ENCODE results near the gene SDC4.

Gene SDC4

DNA sequence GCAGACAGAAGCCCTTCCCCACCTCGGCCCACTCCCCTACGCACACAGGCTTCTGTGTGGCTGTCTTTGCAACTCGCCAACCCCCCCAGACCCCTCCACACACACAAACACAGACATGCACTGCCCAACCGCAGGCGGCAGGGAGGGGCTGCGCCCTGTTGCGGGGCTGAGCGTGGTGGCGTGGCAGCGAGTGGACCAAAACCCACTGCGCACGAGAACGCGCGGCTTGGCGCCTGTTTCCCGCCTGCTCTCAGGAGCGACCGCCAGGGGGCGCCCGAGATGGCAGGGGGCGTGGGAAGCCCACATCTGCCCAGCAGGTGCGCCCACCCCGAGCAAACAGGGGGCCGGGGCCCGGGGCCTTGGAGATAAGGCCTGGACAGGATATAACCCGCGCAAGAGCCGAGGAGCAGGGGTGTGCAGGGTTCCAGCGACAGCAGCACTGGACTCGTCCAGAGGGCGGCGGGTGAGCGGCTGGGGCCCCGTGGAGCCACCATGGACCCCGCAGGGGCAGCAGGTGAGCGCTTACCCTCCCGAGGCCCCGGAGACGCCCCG is 41.7 kb downstream of the SDC4 start, which contains the start of gene RBPJL:
Gene RBPJL (plus strand): TSS at position 410 of the 552 bp plus-strand sequence. CDS start 83 bp downstream, at position 493.
- Histone ChIP-seq H4K20me1 (ENCODE audit: insufficient read depth, low read length, poor library complexity, severe bottlenecking) (no peaks in the 10 kb centered on the region), H3F3A (ENCODE audit: low read depth) (no peaks in the 10 kb centered on the region), H3K79me2 (ENCODE audit: insufficient read depth, low read length) (no peaks in the 10 kb centered on the region), H3K4me3 (ENCODE audit: low read length, poor library complexity, severe bottlenecking) (no peak within 1 kb of the TSS), H3K4me2 (ENCODE audit: low read depth, low read length, poor library complexity, severe bottlenecking) (no peak within 1 kb of the TSS), H3K9me3 (ENCODE audit: insufficient read depth, low read depth, low read length) (no peaks in the 10 kb centered on the region), H3K27me3 (ENCODE audit: insufficient read depth, low read length, poor library complexity, severe bottlenecking) (no peaks in the 10 kb centered on the region), H2AFZ (ENCODE audit: low read length) (no peak within 1 kb of the TSS), H3K9me2 (replicated peaks; ENCODE audit: low read depth, low read length) (no peaks in the 10 kb centered on the region), H3K36me3 (ENCODE audit: insufficient read depth, low read length) (no peaks in the 10 kb centered on the region), H3K4me1 (ENCODE audit: insufficient read depth, low read length, poor library complexity, severe bottlenecking) (no peaks in the 10 kb centered on the region), H3K9ac (ENCODE audit: low read depth, low read length, poor library complexity, severe bottlenecking) (no peak within 1 kb of the TSS)
- TF ChIP-seq EZH2phosphoT487 (IDR thresholded peaks at IDR 0.05; ENCODE audit: borderline replicate concordance): no peak
- TF ChIP-seq, protein P1, sequence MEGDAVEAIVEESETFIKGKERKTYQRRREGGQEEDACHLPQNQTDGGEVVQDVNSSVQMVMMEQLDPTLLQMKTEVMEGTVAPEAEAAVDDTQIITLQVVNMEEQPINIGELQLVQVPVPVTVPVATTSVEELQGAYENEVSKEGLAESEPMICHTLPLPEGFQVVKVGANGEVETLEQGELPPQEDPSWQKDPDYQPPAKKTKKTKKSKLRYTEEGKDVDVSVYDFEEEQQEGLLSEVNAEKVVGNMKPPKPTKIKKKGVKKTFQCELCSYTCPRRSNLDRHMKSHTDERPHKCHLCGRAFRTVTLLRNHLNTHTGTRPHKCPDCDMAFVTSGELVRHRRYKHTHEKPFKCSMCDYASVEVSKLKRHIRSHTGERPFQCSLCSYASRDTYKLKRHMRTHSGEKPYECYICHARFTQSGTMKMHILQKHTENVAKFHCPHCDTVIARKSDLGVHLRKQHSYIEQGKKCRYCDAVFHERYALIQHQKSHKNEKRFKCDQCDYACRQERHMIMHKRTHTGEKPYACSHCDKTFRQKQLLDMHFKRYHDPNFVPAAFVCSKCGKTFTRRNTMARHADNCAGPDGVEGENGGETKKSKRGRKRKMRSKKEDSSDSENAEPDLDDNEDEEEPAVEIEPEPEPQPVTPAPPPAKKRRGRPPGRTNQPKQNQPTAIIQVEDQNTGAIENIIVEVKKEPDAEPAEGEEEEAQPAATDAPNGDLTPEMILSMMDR (conservative IDR thresholded peaks at IDR 0.05; ENCODE audit: low read length): peak; percentile 62

DNA sequence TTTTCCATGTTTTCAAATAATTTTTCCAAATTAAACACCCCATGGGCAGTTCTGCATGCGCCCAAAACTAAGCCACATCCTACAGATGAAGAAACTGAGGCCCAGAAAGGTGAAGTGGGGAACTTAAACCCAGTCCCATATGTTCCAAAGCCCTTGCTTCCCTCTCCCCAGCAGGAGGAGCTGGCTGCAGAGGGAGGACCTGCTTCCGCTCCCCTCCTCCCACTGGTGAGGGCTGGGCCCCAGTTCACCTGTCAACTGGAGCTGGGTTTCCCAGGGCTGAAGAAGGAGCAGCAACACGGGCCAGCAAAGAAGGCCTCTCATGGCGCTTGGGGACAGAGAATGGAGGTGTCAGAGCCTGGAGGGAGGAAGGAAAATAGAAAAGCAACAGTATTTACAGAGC is 43.0 kb downstream of the SDC4 start:
- Histone ChIP-seq H3F3A (ENCODE audit: low read depth) (no peaks in the 10 kb centered on the region), H3K9me3 (ENCODE audit: insufficient read depth, low read depth, low read length) (no peaks in the 10 kb centered on the region), H3K9me2 (replicated peaks; ENCODE audit: low read depth, low read length) (no peaks in the 10 kb centered on the region), H3K79me2 (ENCODE audit: insufficient read depth, low read length) (no peaks in the 10 kb centered on the region), H4K20me1 (ENCODE audit: insufficient read depth, low read length, poor library complexity, severe bottlenecking) (no peaks in the 10 kb centered on the region), H2AFZ (ENCODE audit: low read length) (no peak overlapping the region), H3K4me1 (ENCODE audit: insufficient read depth, low read length, poor library complexity, severe bottlenecking) (no peaks in the 10 kb centered on the region), H3K36me3 (ENCODE audit: insufficient read depth, low read length) (no peaks in the 10 kb centered on the region), H3K27me3 (ENCODE audit: insufficient read depth, low read length, poor library complexity, severe bottlenecking) (no peaks in the 10 kb centered on the region), H3K4me2 (ENCODE audit: low read depth, low read length, poor library complexity, severe bottlenecking) (no peak overlapping the region), H3K9ac (ENCODE audit: low read depth, low read length, poor library complexity, severe bottlenecking) (no peak overlapping the region), H3K4me3 (ENCODE audit: low read length, poor library complexity, severe bottlenecking) (no peak overlapping the region)
- TF ChIP-seq, protein P1 (conservative IDR thresholded peaks at IDR 0.05; ENCODE audit: low read length): 0 out of 2 replicates have a peak, but pooled peaks have one; percentile 9
- no peak for TF ChIP-seq EZH2phosphoT487 (IDR thresholded peaks at IDR 0.05; ENCODE audit: borderline replicate concordance)

DNA sequence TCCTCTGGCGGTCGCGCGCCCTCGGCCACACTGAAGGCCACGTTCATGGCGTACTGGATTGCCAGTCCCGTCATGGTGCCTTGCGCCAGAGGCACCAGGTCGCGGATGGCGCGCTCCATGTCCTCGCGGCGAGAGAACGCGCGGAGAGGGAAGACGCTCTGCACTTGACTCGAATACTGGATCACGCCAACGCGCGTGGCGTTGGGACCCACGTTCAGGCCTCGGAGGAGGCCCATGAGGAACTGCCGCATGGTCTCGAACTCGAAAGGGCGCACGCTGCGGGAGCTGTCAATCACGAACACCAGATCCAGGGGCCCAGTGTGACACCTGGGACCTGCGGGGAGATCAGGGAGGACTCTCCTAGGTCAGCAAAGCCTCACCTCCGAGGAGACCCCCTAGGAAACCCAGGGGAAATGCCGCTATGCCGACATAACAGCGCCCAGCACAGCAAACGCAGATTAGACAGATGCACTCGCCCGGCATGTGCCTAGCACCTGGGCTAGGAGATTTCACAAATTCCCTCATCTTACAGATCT is 43.7 kb downstream of the SDC4 start:
- no peak overlapping the region for H3K4me3 ChIP-seq (ENCODE audit: low read length, poor library complexity, severe bottlenecking)
- H4K20me1 ChIP-seq (ENCODE audit: insufficient read depth, low read length, poor library complexity, severe bottlenecking): no peaks in the 10 kb centered on the region
- no peaks in the 10 kb centered on the region for H3K36me3 ChIP-seq (ENCODE audit: insufficient read depth, low read length)
- no peaks in the 10 kb centered on the region for H3K79me2 ChIP-seq (ENCODE audit: insufficient read depth, low read length)
- no peaks in the 10 kb centered on the region for H3F3A ChIP-seq (ENCODE audit: low read depth)
- H3K4me2 ChIP-seq (ENCODE audit: low read depth, low read length, poor library complexity, severe bottlenecking): no peak overlapping the region
- no peaks in the 10 kb centered on the region for H3K9me2 ChIP-seq (replicated peaks; ENCODE audit: low read depth, low read length)
- no peak for TF ChIP-seq EZH2phosphoT487 (IDR thresholded peaks at IDR 0.05; ENCODE audit: borderline replicate concordance)
- H3K9me3 ChIP-seq (ENCODE audit: insufficient read depth, low read depth, low read length): no peaks in the 10 kb centered on the region
- H2AFZ ChIP-seq (ENCODE audit: low read length): no peak overlapping the region
- H3K9ac ChIP-seq (ENCODE audit: low read depth, low read length, poor library complexity, severe bottlenecking): no peak overlapping the region
- no peaks in the 10 kb centered on the region for H3K4me1 ChIP-seq (ENCODE audit: insufficient read depth, low read length, poor library complexity, severe bottlenecking)
- H3K27me3 ChIP-seq (ENCODE audit: insufficient read depth, low read length, poor library complexity, severe bottlenecking): no peaks in the 10 kb centered on the region

Data from Loucy (cell line).